Measurements from ENCODE around the gene ZNF560.

Gene ZNF560

GRCh38 chr19:9474975-9475374 is 23.4 kb downstream of the ZNF560 start:
- H3K36me3 Mint-ChIP-seq: no peaks in the 10 kb centered on the region
- H3K4me1 Mint-ChIP-seq: no peaks in the 10 kb centered on the region
- no peak for DNase-seq (ENCODE audit: low spot score in 2 of 2)
- H3K9me3 Mint-ChIP-seq: peaks cover 34% of the 10 kb centered on the region
- ATAC-seq: no peak
- H3K4me3 Mint-ChIP-seq: no peak overlapping the region
- no peak overlapping the region for H3K27ac Mint-ChIP-seq

GRCh38 chr19:9467161-9467560 is 31.3 kb downstream of the ZNF560 start:
- Mint-ChIP-seq H3K36me3 (no peaks in the 10 kb centered on the region), H3K4me3 (no peak overlapping the region), H3K9me3 (peaks cover 23% of the 10 kb centered on the region), H3K27ac (no peak overlapping the region), H3K4me1 (no peaks in the 10 kb centered on the region)
- DNase-seq (ENCODE audit: low spot score in 2 of 2) (no peak), ATAC-seq (no peak)

- H3K36me3 Mint-ChIP-seq: no peaks in the 10 kb centered on the region
- H3K4me3 Mint-ChIP-seq: no peak overlapping the region
- H3K4me1 Mint-ChIP-seq: no peaks in the 10 kb centered on the region
- peaks cover 13% of the 10 kb centered on the region for H3K9me3 Mint-ChIP-seq
- H3K27ac Mint-ChIP-seq: no peak overlapping the region
- DNase-seq (ENCODE audit: low spot score in 2 of 2): no peak
- ATAC-seq: no peak
Observed at GRCh38 chr19:9461938-9462337, 36.5 kb downstream of the ZNF560 start.

DNA sequence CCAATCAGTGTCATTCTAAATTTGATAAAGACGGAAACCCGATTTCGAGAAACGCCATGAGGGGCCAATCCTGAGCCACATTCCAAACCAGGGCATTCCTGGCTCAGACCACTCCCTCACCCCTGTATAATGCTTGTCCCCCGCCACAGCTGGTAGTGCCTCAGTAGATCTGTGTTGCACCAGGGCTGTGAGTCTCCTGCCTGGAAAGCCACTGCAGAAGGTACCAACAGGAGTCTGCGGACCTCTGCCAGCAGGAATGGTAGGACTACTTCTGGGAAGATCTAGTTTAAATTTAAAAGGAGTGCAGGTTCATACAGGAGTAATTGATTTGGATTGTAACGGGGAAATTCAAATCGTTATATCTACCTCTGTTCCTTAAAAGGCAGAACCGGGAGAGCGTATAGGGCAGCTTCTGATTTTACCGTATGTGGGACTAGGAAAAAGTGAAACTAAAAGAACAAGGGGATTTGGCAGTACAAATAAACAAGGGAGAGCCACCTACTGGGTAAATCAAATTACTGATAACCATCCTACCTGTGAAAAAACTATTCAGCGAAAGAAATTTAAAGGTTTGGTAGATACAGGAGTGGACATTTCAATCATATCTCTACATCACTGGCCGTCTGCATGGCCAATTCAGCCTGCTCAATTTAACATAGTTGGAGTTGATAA is 42.3 kb downstream of the ZNF560 start:
- H3K4me3 Mint-ChIP-seq: no peak overlapping the region
- no peak overlapping the region for H3K27ac Mint-ChIP-seq
- ATAC-seq: no peak
- H3K4me1 Mint-ChIP-seq: peaks cover 8% of the 10 kb centered on the region
- no peak for DNase-seq (ENCODE audit: low spot score in 2 of 2)
- peaks cover 34% of the 10 kb centered on the region for H3K9me3 Mint-ChIP-seq
- no peaks in the 10 kb centered on the region for H3K36me3 Mint-ChIP-seq

- no peak for ATAC-seq
- no peaks in the 10 kb centered on the region for H3K36me3 Mint-ChIP-seq
- H3K9me3 Mint-ChIP-seq: peaks cover 36% of the 10 kb centered on the region
- no peak overlapping the region for H3K4me3 Mint-ChIP-seq
- no peak overlapping the region for H3K27ac Mint-ChIP-seq
- no peak for DNase-seq (ENCODE audit: low spot score in 2 of 2)
- H3K4me1 Mint-ChIP-seq: peaks cover 8% of the 10 kb centered on the region
Observed at GRCh38 chr19:9453953-9454352, 44.5 kb downstream of the ZNF560 start.

DNA sequence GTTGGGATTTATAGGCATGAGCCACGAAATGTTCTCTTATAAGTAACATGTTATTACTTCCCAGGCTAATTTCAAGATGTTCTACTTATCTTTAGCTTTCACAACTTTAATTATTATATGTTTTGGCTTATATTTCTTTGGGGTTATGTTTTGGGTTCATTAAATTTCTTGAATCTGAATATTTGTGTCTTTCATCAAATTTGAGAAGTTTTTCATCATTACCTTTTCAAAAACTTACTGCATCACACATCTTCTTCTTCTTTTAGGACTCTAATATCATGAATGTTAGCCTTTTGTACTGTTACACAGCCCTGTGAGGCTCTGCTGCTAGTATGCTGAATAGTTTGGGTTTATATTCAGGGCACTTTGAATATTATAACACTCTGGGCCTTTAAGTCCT is 53.4 kb downstream of the ZNF560 start:
- no peak overlapping the region for H3K27ac Mint-ChIP-seq
- H3K4me1 Mint-ChIP-seq: no peaks in the 10 kb centered on the region
- ATAC-seq (no peak), DNase-seq (ENCODE audit: low spot score in 2 of 2) (no peak)
- peaks cover 6% of the 10 kb centered on the region for H3K36me3 Mint-ChIP-seq
- peaks cover 17% of the 10 kb centered on the region for H3K9me3 Mint-ChIP-seq
- H3K4me3 Mint-ChIP-seq: no peak overlapping the region

- H3K4me1 Mint-ChIP-seq: peaks cover 27% of the 10 kb centered on the region
- ATAC-seq: no peak
- no peak for DNase-seq (ENCODE audit: low spot score in 2 of 2)
- peak overlapping the region; percentile 95 for H3K27ac Mint-ChIP-seq
- H3K4me3 Mint-ChIP-seq: peak overlapping the region; percentile 88
- H3K9me3 Mint-ChIP-seq: peaks cover 1% of the 10 kb centered on the region
- peaks cover 41% of the 10 kb centered on the region for H3K36me3 Mint-ChIP-seq
Observed at GRCh38 chr19:9436358-9436757, 62.1 kb downstream of the ZNF560 start.

DNA sequence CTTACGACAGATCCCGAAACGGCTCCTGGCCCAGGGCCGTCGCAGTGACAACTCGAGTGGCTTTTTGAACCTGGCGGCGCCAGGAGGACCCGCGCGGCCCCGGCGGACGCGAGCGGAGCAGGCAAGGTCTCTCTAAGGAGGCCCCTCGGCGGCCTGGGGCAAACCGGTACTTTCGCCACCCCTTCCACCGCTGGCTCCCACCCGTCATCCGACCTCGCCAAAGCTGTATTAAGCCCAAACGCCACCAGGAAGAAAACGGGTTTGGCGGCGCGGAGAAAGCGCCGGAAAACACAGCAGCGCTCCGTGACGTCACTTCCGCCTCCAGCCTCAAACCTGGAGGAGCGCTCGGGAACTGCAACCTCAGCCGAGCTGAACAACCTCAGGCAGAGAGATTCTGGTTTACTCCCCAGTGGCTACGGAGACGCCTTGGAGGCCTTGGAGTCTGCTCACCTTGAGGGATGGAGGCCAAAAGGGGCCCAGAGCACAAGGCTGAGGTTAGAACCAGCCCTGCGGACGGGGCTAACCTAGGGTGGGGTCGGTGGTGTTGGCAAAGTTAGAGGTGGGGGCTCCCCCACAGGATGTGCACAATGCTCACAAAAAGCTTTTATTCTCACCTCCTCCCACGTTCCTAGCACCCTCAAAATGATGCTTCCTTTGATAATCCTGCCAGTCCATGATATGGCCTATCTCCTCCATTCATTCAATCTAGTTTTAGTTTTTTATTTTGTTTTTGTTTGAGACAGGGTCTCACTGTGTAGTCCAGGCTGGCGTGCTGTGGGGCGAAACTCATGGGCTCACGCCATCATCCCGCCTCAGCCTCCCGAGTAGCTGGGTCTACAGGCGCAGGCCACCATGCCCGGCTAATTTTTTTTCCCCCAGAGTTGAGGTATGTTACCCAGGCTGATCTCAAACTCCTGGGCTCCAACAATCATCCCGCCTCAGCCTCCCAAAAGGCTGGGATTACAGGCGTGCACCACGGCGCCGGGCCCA is 62.8 kb downstream of the ZNF560 start, which contains the start of gene ZNF266:
Gene ZNF266, minus strand, starts transcription at position 295 of the 990 bp plus-strand sequence. CDS start 15,484 bp downstream, outside the sequence.
- peak within 1 kb of the TSS; percentile 95 for H3K27ac Mint-ChIP-seq
- ATAC-seq (peak; percentile 93), DNase-seq (ENCODE audit: low spot score in 2 of 2) (peak; percentile 78 to 93)
- peaks cover 33% of the 10 kb centered on the region for H3K4me1 Mint-ChIP-seq
- peaks cover 47% of the 10 kb centered on the region for H3K36me3 Mint-ChIP-seq
- H3K4me3 Mint-ChIP-seq: peak within 1 kb of the TSS; percentile 88
- H3K9me3 Mint-ChIP-seq: no peaks in the 10 kb centered on the region

DNA sequence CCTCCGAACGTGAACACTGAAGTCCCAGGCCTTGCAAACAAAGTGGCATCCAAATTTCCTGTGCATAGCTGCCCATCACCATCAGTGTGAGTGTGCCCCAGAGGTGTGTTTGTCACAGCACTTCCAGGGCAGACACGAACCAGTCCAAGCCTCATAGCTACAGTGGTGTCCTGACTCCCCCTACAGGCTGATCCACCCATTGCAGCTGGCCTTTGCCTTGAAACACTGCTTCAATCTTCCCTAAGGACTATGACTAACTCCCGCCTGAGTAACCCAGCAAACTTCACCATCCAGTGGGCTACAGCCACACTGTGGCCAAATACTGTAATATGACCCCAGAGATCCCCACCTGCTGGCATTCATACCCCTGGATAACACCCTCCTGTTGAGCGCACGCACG is 66.9 kb downstream of the ZNF560 start:
- no peak overlapping the region for H3K4me3 Mint-ChIP-seq
- H3K27ac Mint-ChIP-seq: no peak overlapping the region
- H3K36me3 Mint-ChIP-seq: peaks cover 80% of the 10 kb centered on the region
- ATAC-seq (no peak), DNase-seq (ENCODE audit: low spot score in 2 of 2) (peak in 1 of 2 donors; percentile 72)
- H3K9me3 Mint-ChIP-seq: no peaks in the 10 kb centered on the region
- H3K4me1 Mint-ChIP-seq: peaks cover 37% of the 10 kb centered on the region

DNA sequence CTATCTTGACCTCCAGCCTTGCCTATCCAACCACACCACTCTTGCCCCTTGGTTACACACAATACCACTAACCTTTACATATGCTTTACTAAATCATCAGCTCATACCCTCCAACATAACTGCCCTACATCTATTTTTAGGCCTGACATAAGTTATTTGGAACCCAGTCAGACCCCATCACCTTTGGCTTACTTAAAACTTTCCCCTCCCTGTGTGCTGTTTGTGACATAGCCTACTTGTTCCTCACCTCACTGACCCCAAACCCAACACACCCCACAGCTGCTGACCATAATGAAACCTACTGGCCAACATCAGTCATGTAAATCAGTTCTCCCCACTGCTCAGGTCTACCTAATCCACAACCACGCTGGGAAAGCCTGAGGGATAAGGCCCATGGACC is 68.0 kb downstream of the ZNF560 start:
- Mint-ChIP-seq H3K4me1 (peaks cover 27% of the 10 kb centered on the region), H3K4me3 (no peak overlapping the region), H3K36me3 (peaks cover 83% of the 10 kb centered on the region), H3K27ac (peak overlapping the region; percentile 14), H3K9me3 (no peaks in the 10 kb centered on the region)
- no peak for ATAC-seq
- DNase-seq (ENCODE audit: low spot score in 2 of 2): no peak

DNA sequence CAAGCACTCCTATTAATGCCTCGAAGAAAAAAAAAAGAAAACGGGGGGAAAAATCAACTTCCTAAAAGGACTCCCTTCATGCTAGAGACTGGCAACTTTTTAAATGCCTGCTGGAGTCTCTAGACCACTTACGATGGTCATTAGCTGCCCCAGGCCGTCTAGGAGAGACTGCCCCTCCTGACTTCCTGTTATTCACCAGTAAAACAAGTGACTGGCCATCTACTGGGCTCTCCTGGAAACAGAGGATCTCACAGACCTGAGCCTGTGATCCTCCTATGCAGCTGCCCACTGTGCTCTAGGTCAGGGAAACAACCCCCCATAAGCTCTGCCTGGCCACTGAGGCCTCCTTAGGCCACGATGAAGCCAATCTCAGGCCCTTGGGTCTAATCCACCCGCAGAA is 70.5 kb downstream of the ZNF560 start:
- peaks cover 91% of the 10 kb centered on the region for H3K36me3 Mint-ChIP-seq

More for the DNA sequence above, 70.5 kb downstream of the ZNF560 start:
- no peak overlapping the region for H3K4me3 Mint-ChIP-seq
- no peak overlapping the region for H3K27ac Mint-ChIP-seq
- DNase-seq (ENCODE audit: low spot score in 2 of 2) (no peak), ATAC-seq (no peak)
- peaks cover 4% of the 10 kb centered on the region for H3K9me3 Mint-ChIP-seq
- peaks cover 17% of the 10 kb centered on the region for H3K4me1 Mint-ChIP-seq
